IMR-90 (cell line): ENCODE measurements around the gene CERS6.

Source experiments
- CEBPB ChIP-seq: IDR thresholded peaks from 2 replicates; pipeline ENCODE4 v1.6.1; 2012; ENCODE audit warnings: low read depth, low read length, improper control_type of control experiment
- CHD1 ChIP-seq: IDR thresholded peaks from 2 replicates; pipeline ENCODE4 v1.6.1; 2012; ENCODE audit warnings: low read depth, low read length, improper control_type of control experiment
- CTCF ChIP-seq: conservative IDR thresholded peaks from 2 replicates; pipeline ENCODE4 v1.5.1; 2012; ENCODE audit warnings: mild to moderate bottlenecking, low read depth, low read length, improper control_type of control experiment
- FOS ChIP-seq: fragments of 150-350 bp; IDR thresholded peaks from 2 replicates; pipeline ENCODE4 v1.6.1; 2016; ENCODE audit warnings: low read depth, low read length
- MAFK ChIP-seq: IDR thresholded peaks from 2 replicates; pipeline ENCODE4 v1.6.1; 2012; ENCODE audit warnings: low read depth, low read length, improper control_type of control experiment
- MAZ ChIP-seq: IDR thresholded peaks from 2 replicates; pipeline ENCODE4 v1.6.1; 2012; ENCODE audit warnings: low read depth, mild to moderate bottlenecking, low read length, improper control_type of control experiment, moderate library complexity, borderline replicate concordance
- MXI1 ChIP-seq: IDR thresholded peaks from 2 replicates; pipeline ENCODE4 v1.6.1; 2012; ENCODE audit warnings: low read depth, mild to moderate bottlenecking, low read length, moderate library complexity, borderline replicate concordance
- POLR2A ChIP-seq: IDR thresholded peaks from 2 replicates; pipeline ENCODE4 v1.6.1; 2012; ENCODE audit warnings: mild to moderate bottlenecking, low read depth, low read length
- RAD21 ChIP-seq: IDR thresholded peaks from 2 replicates; pipeline ENCODE4 v1.6.1; 2012; ENCODE audit warnings: low read length, improper control_type of control experiment
- RCOR1 ChIP-seq: IDR thresholded peaks from 2 replicates; pipeline ENCODE4 v1.6.1; 2012; ENCODE audit warnings: mild to moderate bottlenecking, low read length, improper control_type of control experiment; ENCODE audit not compliant: insufficient replicate concordance

- TF ChIP-seq CEBPB (no peak), CTCF (no peak), POLR2A (no peak), MXI1 (no peak), RCOR1 (no peak), MAZ (no peak), CHD1 (no peak), RAD21 (no peak), MAFK (no peak), FOS (no peak)
Measured at GRCh38 chr2:168450171-168450570, 5.9 kb upstream of the CERS6 start.
